HepG2 (cell line): Measurements from ENCODE around the gene TXNRD1.

Experiments
- KDM5B ChIP-seq: sonication (generic); formaldehyde crosslinking; IDR thresholded peaks from 2 replicates; pipeline ENCODE4 v1.4.0; 2020; ENCODE audit warnings: missing genetic modification reagents, mild to moderate bottlenecking, borderline replicate concordance
- PHB2 ChIP-seq: fragments of 450-650 bp; IDR thresholded peaks from 2 replicates; pipeline ENCODE4 v1.6.1; 2018; ENCODE audit not compliant: partially characterized antibody
- ZNF83 ChIP-seq: sonication (generic); formaldehyde crosslinking; IDR thresholded peaks from 2 replicates; pipeline ENCODE4 v1.4.0; 2020; ENCODE audit warnings: missing genetic modification reagents, mild to moderate bottlenecking, borderline replicate concordance

GRCh38 chr12:104175726-104176247 lies 39.8 kb upstream of the TXNRD1 start:
- TF ChIP-seq PHB2: no peak
- no peak for TF ChIP-seq ZNF83 (CRISPR knock-in tag)
- no peak for TF ChIP-seq KDM5B (CRISPR knock-in tag)
